HEK293 (cell line): ENCODE results near the gene VGLL4.
"Not testable (repeated sequence)": the region's sequence is repeated elsewhere in the genome, so short reads cannot be mapped to it uniquely, and the experiment has no call there.

ENCODE experiments used
- BCL11A ChIP-seq: fragments of 450-650 bp; formaldehyde crosslinking; IDR thresholded peaks from 2 replicates; pipeline ENCODE4 v1.5.1; 2016; ENCODE audit warnings: low read depth, missing biosample characterization, missing genetic modification characterization
- CTCF ChIP-seq: fragments of 450-650 bp; formaldehyde crosslinking; IDR thresholded peaks from 2 replicates; pipeline ENCODE4 v1.5.1; 2016; ENCODE audit warnings: missing biosample characterization, missing genetic modification characterization
- MYNN ChIP-seq: fragments of 450-650 bp; formaldehyde crosslinking; IDR thresholded peaks from 2 replicates; pipeline ENCODE4 v1.5.1; 2016; ENCODE audit warnings: missing biosample characterization, missing genetic modification characterization, borderline replicate concordance
- PRDM10 ChIP-seq: fragments of 450-650 bp; formaldehyde crosslinking; IDR thresholded peaks from 2 replicates; pipeline ENCODE4 v1.5.1; 2016; ENCODE audit warnings: missing biosample characterization, missing genetic modification characterization
- RBAK ChIP-seq: fragments of 450-650 bp; formaldehyde crosslinking; IDR thresholded peaks from 2 replicates; pipeline ENCODE4 v1.5.1; 2016; ENCODE audit warnings: missing biosample characterization, missing genetic modification characterization
- YY1 ChIP-seq: fragments of 450-650 bp; formaldehyde crosslinking; IDR thresholded peaks from 2 replicates; pipeline ENCODE4 v1.5.1; 2018; ENCODE audit warnings: missing biosample characterization, missing genetic modification characterization
- ZNF324 ChIP-seq: fragments of 450-650 bp; formaldehyde crosslinking; IDR thresholded peaks from 2 replicates; pipeline ENCODE4 v1.5.1; 2016; ENCODE audit warnings: missing biosample characterization, missing genetic modification characterization
- ZNF404 ChIP-seq: fragments of 450-650 bp; formaldehyde crosslinking; IDR thresholded peaks from 2 replicates; pipeline ENCODE4 v1.5.1; 2017; ENCODE audit warnings: missing biosample characterization, missing genetic modification characterization
- TF ChIP-seq, protein P1 (sequence below): fragments of 450-650 bp; formaldehyde crosslinking; IDR thresholded peaks from 2 replicates; pipeline ENCODE4 v1.5.1; 2017; ENCODE audit warnings: missing biosample characterization, missing genetic modification characterization

GRCh38 chr3:11572660-11573059 is 71.1 kb downstream of the VGLL4 start:
- TF ChIP-seq PRDM10, BCL11A, CTCF, YY1, ZNF404, MYNN, ZNF324, RBAK (tag by site-specific recombination): not testable (repeated sequence)
- TF ChIP-seq, protein P1, sequence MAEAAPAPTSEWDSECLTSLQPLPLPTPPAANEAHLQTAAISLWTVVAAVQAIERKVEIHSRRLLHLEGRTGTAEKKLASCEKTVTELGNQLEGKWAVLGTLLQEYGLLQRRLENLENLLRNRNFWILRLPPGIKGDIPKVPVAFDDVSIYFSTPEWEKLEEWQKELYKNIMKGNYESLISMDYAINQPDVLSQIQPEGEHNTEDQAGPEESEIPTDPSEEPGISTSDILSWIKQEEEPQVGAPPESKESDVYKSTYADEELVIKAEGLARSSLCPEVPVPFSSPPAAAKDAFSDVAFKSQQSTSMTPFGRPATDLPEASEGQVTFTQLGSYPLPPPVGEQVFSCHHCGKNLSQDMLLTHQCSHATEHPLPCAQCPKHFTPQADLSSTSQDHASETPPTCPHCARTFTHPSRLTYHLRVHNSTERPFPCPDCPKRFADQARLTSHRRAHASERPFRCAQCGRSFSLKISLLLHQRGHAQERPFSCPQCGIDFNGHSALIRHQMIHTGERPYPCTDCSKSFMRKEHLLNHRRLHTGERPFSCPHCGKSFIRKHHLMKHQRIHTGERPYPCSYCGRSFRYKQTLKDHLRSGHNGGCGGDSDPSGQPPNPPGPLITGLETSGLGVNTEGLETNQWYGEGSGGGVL (tag by site-specific recombination) = not testable (repeated sequence)
